ENCODE measurements around the gene FOLH1.
A peak's percentile ranks its signal among the peaks of the same experiment; 100 is the strongest.
"Not testable (repeated sequence)": the region's sequence is repeated elsewhere in the genome, so short reads cannot be mapped to it uniquely, and the experiment has no call there.

Gene FOLH1

DNA sequence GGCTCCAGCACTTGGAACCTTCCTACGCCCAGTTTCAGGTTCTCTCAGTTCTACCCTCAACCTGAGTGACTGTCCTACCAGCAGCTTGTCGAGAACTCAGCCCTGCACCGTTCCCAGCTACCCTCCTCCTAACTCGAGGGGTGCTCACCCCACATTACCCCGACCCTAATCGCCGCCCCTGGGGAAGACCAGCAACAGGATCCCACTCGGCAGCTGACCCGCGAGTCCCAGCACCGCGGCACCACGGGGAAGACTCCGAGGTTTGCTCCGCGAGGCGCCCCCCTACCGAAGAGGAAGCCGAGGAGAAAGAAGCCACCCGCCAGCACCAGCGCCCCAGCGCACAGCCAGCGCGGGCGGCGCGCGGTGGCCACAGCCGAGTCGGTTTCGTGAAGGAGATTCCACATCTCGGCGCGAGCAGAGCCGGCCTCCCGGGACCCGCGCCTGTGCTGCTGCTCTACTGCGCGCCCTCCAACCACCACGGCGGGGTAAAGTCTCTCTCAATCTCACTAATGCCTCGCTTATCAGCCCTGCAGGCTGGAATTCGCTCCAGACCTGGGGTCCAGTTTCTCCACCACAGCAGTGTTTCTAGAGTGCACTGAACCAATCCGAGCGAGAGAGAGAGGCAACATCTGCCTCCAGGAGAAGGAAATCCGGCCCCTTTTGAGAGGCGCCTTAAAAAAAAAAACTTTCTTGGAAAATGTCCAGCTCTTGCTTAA, at the start of gene FOLH1:
Gene FOLH1, minus strand, starts transcription at position 597 of the 716 bp plus-strand sequence. Its CDS starts 193 bp downstream, at position 404.
- no peak within 1 kb of the TSS for H3K4me3 ChIP-seq (ENCODE audit: low read depth, low read length)
- no peaks in the 10 kb centered on the region for H3K79me2 ChIP-seq (ENCODE audit: control insufficient read depth, insufficient read depth, low read length, unreplicated experiment)
- H2AFZ ChIP-seq (ENCODE audit: low read length, unreplicated experiment): peak within 1 kb of the TSS; percentile 25
- no peaks in the 10 kb centered on the region for H3K4me1 ChIP-seq (ENCODE audit: control insufficient read depth, insufficient read depth, low read length, unreplicated experiment)
- 0 out of 2 replicates have a peak, but pooled peaks cover 4% of the 10 kb centered on the region for H3K27me3 ChIP-seq (ENCODE audit: insufficient read depth, low read length)
- H3K36me3 ChIP-seq (ENCODE audit: insufficient read depth, low read length): no peaks in the 10 kb centered on the region
- no peak within 1 kb of the TSS for H3K27ac ChIP-seq (ENCODE audit: low read depth, low read length)

DNA sequence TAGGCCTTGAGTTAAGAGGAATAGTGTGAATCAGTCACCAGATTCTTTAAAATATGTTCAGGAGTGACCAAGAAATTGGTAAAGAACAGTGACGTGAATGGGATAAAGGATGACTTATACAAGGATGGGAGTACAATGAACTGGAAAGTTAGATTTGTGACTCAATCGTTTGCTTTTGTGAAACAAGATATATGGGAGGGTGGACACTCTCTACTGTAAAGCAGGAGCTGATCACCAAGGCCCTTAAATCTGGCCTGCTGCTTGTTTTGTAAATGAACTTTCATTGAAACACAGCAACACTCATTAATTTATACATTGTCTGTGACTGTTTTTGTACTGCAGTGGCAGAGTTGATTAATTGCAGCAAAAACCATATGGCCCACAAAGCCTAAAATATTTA, 46.7 kb upstream of the FOLH1 start:
- H3K27me3 ChIP-seq (ENCODE audit: insufficient read depth, low read length); H3K79me2 ChIP-seq (ENCODE audit: control insufficient read depth, insufficient read depth, low read length, unreplicated experiment); H3K4me3 ChIP-seq (ENCODE audit: low read depth, low read length); H3K4me1 ChIP-seq (ENCODE audit: control insufficient read depth, insufficient read depth, low read length, unreplicated experiment); H2AFZ ChIP-seq (ENCODE audit: low read length, unreplicated experiment); H3K36me3 ChIP-seq (ENCODE audit: insufficient read depth, low read length); H3K27ac ChIP-seq (ENCODE audit: low read depth, low read length): not testable (repeated sequence)

DNA sequence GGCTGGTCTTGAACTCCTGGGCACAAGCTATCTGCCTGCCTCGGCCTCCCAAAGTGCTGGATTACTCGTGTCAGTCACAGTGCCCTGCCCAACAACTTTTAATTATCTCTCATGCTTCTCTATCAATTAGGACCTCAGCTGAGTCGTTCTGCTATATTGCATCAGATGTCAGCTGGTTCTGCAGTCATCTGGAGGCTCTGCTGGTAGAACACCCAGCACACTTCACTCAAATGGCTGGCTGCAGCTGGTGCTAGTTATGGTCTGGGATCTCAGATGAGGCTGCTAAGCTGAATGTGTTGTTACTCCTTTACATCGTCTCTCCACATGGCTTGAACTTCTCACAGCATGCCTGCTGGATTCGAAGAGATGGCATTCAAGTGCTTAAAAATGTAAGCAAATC, 42.8 kb upstream of the FOLH1 start:
- H2AFZ ChIP-seq (ENCODE audit: low read length, unreplicated experiment); H3K4me3 ChIP-seq (ENCODE audit: low read depth, low read length); H3K4me1 ChIP-seq (ENCODE audit: control insufficient read depth, insufficient read depth, low read length, unreplicated experiment); H3K79me2 ChIP-seq (ENCODE audit: control insufficient read depth, insufficient read depth, low read length, unreplicated experiment); H3K27me3 ChIP-seq (ENCODE audit: insufficient read depth, low read length); H3K36me3 ChIP-seq (ENCODE audit: insufficient read depth, low read length); H3K27ac ChIP-seq (ENCODE audit: low read depth, low read length): not testable (repeated sequence)

DNA sequence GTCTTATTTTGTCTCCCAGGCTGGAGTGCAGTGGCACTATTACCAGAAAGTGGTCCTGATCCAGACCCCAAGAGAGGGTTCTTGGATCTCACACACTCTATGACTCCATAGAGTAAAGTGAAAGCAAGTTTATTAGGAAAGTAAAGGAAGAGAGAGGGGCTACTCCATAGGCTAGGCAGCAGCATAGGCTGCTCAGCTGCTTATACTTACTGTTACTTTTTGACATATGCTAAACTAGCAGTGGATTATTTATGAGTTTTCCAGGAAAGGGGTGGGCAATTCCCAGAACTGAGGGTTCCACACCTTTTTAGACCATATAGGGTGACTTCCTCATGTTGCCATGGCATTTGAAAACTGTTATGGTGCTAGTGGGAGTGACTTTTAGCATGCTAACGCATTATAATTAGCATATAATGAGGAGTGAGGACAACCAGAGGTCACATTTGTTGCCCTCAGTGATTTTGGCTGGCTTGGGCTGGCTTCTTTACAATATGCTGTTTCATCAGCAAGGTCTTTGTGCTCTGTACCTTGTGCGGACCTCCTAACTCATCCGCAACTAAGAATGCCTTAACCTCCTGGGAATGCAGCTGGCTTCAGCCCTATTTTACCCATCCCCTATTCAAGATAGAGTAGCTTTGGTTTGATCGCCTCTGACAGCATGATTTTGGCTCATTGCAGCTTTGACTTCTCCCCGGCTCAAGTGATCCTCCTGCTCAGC, 42.2 kb upstream of the FOLH1 start:
- not testable (repeated sequence) for H3K36me3 ChIP-seq (ENCODE audit: insufficient read depth, low read length); H3K27ac ChIP-seq (ENCODE audit: low read depth, low read length); H2AFZ ChIP-seq (ENCODE audit: low read length, unreplicated experiment); H3K79me2 ChIP-seq (ENCODE audit: control insufficient read depth, insufficient read depth, low read length, unreplicated experiment); H3K4me3 ChIP-seq (ENCODE audit: low read depth, low read length); H3K27me3 ChIP-seq (ENCODE audit: insufficient read depth, low read length); H3K4me1 ChIP-seq (ENCODE audit: control insufficient read depth, insufficient read depth, low read length, unreplicated experiment)

DNA sequence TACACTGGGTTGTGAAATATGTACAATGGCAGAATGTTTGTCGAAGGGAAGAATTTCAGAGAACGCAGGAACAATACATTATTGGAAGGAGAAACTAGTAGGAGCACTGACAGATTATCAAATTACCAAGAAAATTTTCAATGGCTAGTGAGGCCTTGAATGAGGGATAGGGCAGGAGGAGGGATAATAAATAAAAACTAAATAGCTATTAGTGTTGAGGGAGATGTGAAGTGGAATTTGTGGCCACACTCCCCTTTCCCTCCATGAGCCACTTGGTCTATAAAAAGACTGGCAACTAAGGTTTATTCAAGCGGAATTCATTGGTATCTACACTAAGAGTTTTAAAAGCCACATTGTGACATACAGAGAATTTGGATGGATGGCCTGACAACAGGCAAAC, 41.0 kb upstream of the FOLH1 start:
- H3K27ac ChIP-seq (ENCODE audit: low read depth, low read length); H3K79me2 ChIP-seq (ENCODE audit: control insufficient read depth, insufficient read depth, low read length, unreplicated experiment); H3K27me3 ChIP-seq (ENCODE audit: insufficient read depth, low read length); H2AFZ ChIP-seq (ENCODE audit: low read length, unreplicated experiment); H3K36me3 ChIP-seq (ENCODE audit: insufficient read depth, low read length); H3K4me3 ChIP-seq (ENCODE audit: low read depth, low read length); H3K4me1 ChIP-seq (ENCODE audit: control insufficient read depth, insufficient read depth, low read length, unreplicated experiment): not testable (repeated sequence)

DNA sequence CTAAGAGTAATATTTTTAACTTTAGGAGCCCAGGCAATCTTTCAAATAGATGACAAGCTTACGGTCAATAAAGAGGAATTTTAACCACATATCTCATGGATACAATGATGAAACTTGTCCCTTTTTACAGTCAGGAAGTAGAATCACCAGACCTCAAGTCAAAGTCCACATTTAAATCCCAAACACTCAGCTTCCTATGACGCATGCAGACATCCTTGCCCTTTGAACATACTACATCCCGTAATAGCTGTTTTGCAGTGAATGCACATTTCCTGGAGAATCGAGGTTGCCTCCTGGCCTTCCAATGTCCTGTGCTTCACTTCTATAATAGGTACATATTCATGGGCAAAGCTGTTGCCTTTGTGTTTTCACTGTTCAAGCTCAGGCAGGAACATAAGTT, 25.3 kb upstream of the FOLH1 start:
- H3K79me2 ChIP-seq (ENCODE audit: control insufficient read depth, insufficient read depth, low read length, unreplicated experiment); H3K27ac ChIP-seq (ENCODE audit: low read depth, low read length); H3K4me3 ChIP-seq (ENCODE audit: low read depth, low read length); H3K4me1 ChIP-seq (ENCODE audit: control insufficient read depth, insufficient read depth, low read length, unreplicated experiment); H2AFZ ChIP-seq (ENCODE audit: low read length, unreplicated experiment); H3K36me3 ChIP-seq (ENCODE audit: insufficient read depth, low read length); H3K27me3 ChIP-seq (ENCODE audit: insufficient read depth, low read length): not testable (repeated sequence)

DNA sequence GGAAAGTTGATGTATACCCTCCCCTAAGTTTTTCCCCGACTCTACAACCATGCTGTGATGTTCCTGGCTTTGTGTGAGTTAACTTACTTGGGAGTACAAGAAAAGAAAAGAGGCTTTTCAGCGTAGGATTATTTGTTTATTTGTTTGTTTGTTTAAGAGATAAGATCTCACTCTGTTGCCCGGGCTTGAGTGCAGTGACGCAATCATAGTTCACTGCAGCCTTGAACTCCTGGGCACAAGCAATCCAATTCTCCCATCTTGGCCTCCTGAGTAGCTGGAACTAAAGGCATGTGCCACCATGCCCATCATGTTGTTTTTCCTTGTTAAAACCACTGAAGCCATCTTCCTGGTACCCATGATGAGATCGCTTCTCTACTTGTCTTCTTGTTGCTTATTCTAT, 24.6 kb upstream of the FOLH1 start:
- not testable (repeated sequence) for H2AFZ ChIP-seq (ENCODE audit: low read length, unreplicated experiment); H3K27me3 ChIP-seq (ENCODE audit: insufficient read depth, low read length); H3K79me2 ChIP-seq (ENCODE audit: control insufficient read depth, insufficient read depth, low read length, unreplicated experiment); H3K4me3 ChIP-seq (ENCODE audit: low read depth, low read length); H3K27ac ChIP-seq (ENCODE audit: low read depth, low read length); H3K4me1 ChIP-seq (ENCODE audit: control insufficient read depth, insufficient read depth, low read length, unreplicated experiment); H3K36me3 ChIP-seq (ENCODE audit: insufficient read depth, low read length)

DNA sequence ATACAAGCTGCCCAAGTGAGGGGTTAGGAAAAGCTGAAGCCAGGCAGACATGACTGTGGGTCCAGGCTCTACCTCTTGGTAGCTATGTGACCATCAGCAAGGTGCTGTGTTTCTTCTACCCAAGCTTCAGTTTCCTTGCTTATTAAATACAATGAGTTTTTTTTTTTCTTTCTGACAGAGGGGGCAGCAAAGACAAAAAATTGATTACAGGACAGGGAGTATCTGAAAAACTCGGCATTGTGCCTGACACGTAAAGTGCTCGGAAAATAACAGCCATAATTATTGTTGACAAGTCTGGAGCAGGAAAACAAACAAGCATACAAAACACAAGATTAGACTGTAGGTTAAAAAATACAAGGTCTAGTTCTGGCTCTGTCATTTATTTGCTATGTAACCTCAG, 23.3 kb upstream of the FOLH1 start:
- H3K27me3 ChIP-seq (ENCODE audit: insufficient read depth, low read length); H3K36me3 ChIP-seq (ENCODE audit: insufficient read depth, low read length); H2AFZ ChIP-seq (ENCODE audit: low read length, unreplicated experiment): not testable (repeated sequence)

DNA sequence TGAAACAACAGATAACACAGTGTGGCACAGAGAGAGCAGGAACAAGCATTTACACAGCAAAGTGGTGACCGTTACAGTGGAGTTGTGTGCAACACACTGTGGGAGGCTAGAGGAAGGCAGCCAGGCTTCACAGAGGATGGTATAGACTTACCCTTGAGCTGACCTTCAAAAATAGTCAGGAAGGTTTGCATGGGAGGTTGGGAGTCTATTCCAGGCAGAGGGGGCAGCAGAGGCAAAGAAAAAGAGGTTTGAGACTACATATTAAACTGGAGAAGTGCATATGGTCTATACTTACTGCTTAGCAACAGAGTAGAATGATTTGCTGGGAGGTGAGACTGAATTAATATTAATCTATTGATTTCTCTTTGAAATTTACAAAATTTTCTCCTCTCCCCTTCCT, 22.1 kb upstream of the FOLH1 start:
- H3K27me3 ChIP-seq (ENCODE audit: insufficient read depth, low read length); H2AFZ ChIP-seq (ENCODE audit: low read length, unreplicated experiment); H3K27ac ChIP-seq (ENCODE audit: low read depth, low read length); H3K36me3 ChIP-seq (ENCODE audit: insufficient read depth, low read length); H3K79me2 ChIP-seq (ENCODE audit: control insufficient read depth, insufficient read depth, low read length, unreplicated experiment); H3K4me3 ChIP-seq (ENCODE audit: low read depth, low read length); H3K4me1 ChIP-seq (ENCODE audit: control insufficient read depth, insufficient read depth, low read length, unreplicated experiment): not testable (repeated sequence)

More for the DNA sequence above, 23.3 kb upstream of the FOLH1 start:
- not testable (repeated sequence) for H3K4me3 ChIP-seq (ENCODE audit: low read depth, low read length); H3K27ac ChIP-seq (ENCODE audit: low read depth, low read length); H3K79me2 ChIP-seq (ENCODE audit: control insufficient read depth, insufficient read depth, low read length, unreplicated experiment); H3K4me1 ChIP-seq (ENCODE audit: control insufficient read depth, insufficient read depth, low read length, unreplicated experiment)

DNA sequence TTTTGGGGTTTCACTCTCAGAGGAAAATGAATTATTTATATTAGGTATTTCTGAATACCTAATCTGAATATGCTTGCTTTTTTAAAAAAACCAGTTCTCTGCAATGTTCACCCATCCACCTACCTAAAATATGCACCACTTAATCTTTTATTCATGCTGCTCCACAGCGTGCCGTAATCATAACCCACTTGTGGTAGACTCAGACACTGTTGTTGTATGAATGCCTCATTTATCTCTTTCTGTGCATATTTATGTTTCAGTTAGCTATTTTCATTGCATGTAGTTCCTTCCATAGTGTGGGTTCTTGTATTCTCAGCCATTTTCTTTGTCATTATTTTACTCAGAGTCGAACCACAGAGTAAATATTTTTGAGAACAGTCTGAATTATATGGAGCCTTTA, 21.6 kb upstream of the FOLH1 start:
- not testable (repeated sequence) for H3K27me3 ChIP-seq (ENCODE audit: insufficient read depth, low read length); H3K4me1 ChIP-seq (ENCODE audit: control insufficient read depth, insufficient read depth, low read length, unreplicated experiment); H3K79me2 ChIP-seq (ENCODE audit: control insufficient read depth, insufficient read depth, low read length, unreplicated experiment); H3K36me3 ChIP-seq (ENCODE audit: insufficient read depth, low read length); H3K27ac ChIP-seq (ENCODE audit: low read depth, low read length); H2AFZ ChIP-seq (ENCODE audit: low read length, unreplicated experiment); H3K4me3 ChIP-seq (ENCODE audit: low read depth, low read length)

DNA sequence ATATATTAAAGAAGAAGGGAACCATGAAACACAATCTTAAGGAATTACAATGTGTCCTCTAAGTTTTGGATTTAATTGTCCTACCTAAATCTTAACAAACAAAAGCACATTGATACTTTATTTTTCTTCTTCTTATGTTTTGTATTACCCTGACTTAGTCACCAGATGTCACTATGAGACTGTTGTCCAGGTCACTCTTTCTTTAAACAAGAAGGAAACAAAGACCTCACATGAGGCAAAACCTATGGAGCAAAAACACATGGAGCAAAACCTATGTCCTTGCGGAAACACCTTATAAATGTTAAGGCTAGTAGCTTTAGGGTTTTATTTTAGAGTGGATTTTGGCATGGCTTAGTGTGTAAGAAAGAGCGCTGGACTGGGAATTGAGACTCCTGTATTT, 20.7 kb upstream of the FOLH1 start:
- not testable (repeated sequence) for H3K79me2 ChIP-seq (ENCODE audit: control insufficient read depth, insufficient read depth, low read length, unreplicated experiment); H3K4me1 ChIP-seq (ENCODE audit: control insufficient read depth, insufficient read depth, low read length, unreplicated experiment); H3K36me3 ChIP-seq (ENCODE audit: insufficient read depth, low read length); H2AFZ ChIP-seq (ENCODE audit: low read length, unreplicated experiment); H3K4me3 ChIP-seq (ENCODE audit: low read depth, low read length); H3K27ac ChIP-seq (ENCODE audit: low read depth, low read length); H3K27me3 ChIP-seq (ENCODE audit: insufficient read depth, low read length)

Measured in ACC112 (cell line).